Adrenal gland (tissue), 5 donors: ENCODE measurements around the gene FAT1.

Experiments used
- CTCF ChIP-seq, 6 experiments: fragments of 450-650 bp in 4 of 6; fragments of 200-600 bp in 2 of 6; sonication (generic) in 1 of 6; IDR thresholded peaks; 1 replicate in 5 of 6; 2 replicates in 1 of 6; pipeline versions ENCODE4 v1.5.1 to v1.8.0; 2016 to 2021; ENCODE audit warnings: antibody characterized with exemption in 6 of 6, mild to moderate bottlenecking in 2 of 6, moderate library complexity in 1 of 6
- POLR2A ChIP-seq, 2 donors: fragments of 450-650 bp; IDR thresholded peaks; one replicate each; pipeline ENCODE4 v1.6.1; 2017; ENCODE audit warnings: antibody characterized with exemption in 2 of 2, mild to moderate bottlenecking in 2 of 2, moderate library complexity in 1 of 2
- donor health status: DM: no; HTN: no; CAD: no.

GRCh38 chr4:186622788-186623464 lies 100.7 kb downstream of the FAT1 start:
- TF ChIP-seq CTCF (IDR thresholded peaks at IDR 0.05) (no peak), POLR2A (IDR thresholded peaks at IDR 0.05) (no peak)
